ENCODE measurements around the gene C9orf57.

DNA sequence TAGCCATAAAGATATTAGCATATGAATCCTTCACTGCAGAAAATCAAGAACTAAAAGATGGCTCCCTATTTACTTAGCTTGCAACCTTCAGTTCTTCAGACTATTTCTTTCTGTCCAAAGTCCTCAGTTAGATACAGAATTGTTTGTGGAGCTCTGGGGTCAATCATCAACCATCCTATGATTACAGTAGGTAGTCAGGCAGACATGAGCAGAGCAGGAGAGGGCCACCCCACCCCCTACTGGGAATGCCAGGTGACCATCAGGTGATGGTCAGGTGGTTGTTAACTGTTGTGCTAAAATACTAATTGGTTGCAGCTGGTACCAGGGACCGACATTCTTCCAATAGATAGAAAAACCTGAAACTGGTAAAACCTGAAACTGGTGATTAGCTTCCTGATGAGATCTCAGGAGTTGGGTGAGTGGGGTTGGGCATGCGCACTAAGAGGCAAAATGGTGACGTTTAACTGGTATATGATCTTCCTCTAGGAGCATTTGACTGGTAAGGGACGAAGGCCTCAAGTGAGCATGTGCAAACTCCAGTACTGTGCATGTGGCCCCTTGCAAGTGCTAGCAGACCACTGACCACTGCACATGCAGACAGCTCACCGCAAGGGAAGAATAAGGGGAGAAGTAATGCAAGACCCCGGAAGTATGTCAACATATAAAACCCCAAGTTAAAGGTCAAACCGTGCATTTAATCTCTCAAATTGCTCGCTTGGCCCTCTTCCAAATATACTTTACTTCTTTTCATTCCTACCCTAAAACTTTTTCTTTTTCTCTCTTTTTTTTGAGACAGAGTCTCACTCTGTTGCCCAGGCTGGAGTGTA lies 13.6 kb downstream of the C9orf57 start:
- TF ChIP-seq CTCF (IDR thresholded peaks at IDR 0.05; ENCODE audit: low read depth, low read length, poor library complexity, severe bottlenecking) (no peak), EZH2phosphoT487 (IDR thresholded peaks at IDR 0.05; ENCODE audit: borderline replicate concordance, low read length) (no peak)

Data from DOHH2 (cell line).